ENCODE measurements around the gene SPIRE2.

The SPIRE2 gene

GRCh38 chr16:89895482-89896250 lies 67.4 kb downstream of the SPIRE2 start:
- POLR2A ChIA-PET, result no interaction called here
- DNase-seq (ENCODE audit: extremely low spot score), result no peak
- no peak for TF ChIP-seq CTCF (IDR thresholded peaks at IDR 0.05; ENCODE audit: control extremely low read depth, extremely low read depth, low read depth, missing control alignments)
- CTCF ChIA-PET, result interaction anchor here (1.0 to 1.1 kb wide), 3 partner anchors 14 to 190 kb away, joined by 3 read pairs; partner anchors contain the start of gene MC1R

GRCh38 chr16:89897204-89897603 lies 68.9 kb downstream of the SPIRE2 start:
- ChIA-PET POLR2A (no interaction called here), CTCF (interaction anchor here (0.6 to 4.4 kb wide), 3 partner anchors 10 to 191 kb away, joined by 3 to 27 read pairs (median 3); no protein-coding TSS in a partner anchor)
- no peak for TF ChIP-seq CTCF (IDR thresholded peaks at IDR 0.05; ENCODE audit: control extremely low read depth, extremely low read depth, low read depth, missing control alignments)
- no peak for DNase-seq (ENCODE audit: extremely low spot score)

- POLR2A ChIA-PET, result interaction anchor here (0.5 kb wide), 1 partner anchor 194 kb away, joined by 3 read pairs; no protein-coding TSS in a partner anchor
These were observed 70.1 kb downstream of the SPIRE2 start for GRCh38 chr16:89898201-89898967.

GRCh38 chr16:89899879-89900481 lies 71.7 kb downstream of the SPIRE2 start:
- POLR2A ChIA-PET, result no interaction called here
- no peak for DNase-seq (ENCODE audit: extremely low spot score)
- CTCF ChIA-PET, result interaction anchor here (0.6 to 4.4 kb wide), 2 partner anchors 10 to 39 kb away, joined by 3 to 27 read pairs; no protein-coding TSS in a partner anchor
- no peak for TF ChIP-seq CTCF (IDR thresholded peaks at IDR 0.05; ENCODE audit: control extremely low read depth, extremely low read depth, low read depth, missing control alignments)

More at GRCh38 chr16:89898201-89898967, 70.1 kb downstream of the SPIRE2 start:
- no peak for DNase-seq (ENCODE audit: extremely low spot score)
- CTCF ChIA-PET, result interaction anchor here (4.4 kb wide), 1 partner anchor 12 kb away, joined by 27 read pairs; no protein-coding TSS in a partner anchor
- no peak for TF ChIP-seq CTCF (IDR thresholded peaks at IDR 0.05; ENCODE audit: control extremely low read depth, extremely low read depth, low read depth, missing control alignments)

GRCh38 chr16:89900885-89901284 lies 72.6 kb downstream of the SPIRE2 start:
- ChIA-PET CTCF (no interaction called here), POLR2A (no interaction called here)
- no peak for DNase-seq (ENCODE audit: extremely low spot score)
- TF ChIP-seq CTCF (IDR thresholded peaks at IDR 0.05; ENCODE audit: control extremely low read depth, extremely low read depth, low read depth, missing control alignments), result no peak

GRCh38 chr16:89902980-89903379 lies 74.7 kb downstream of the SPIRE2 start:
- DNase-seq (ENCODE audit: extremely low spot score), result no peak
- TF ChIP-seq CTCF (IDR thresholded peaks at IDR 0.05; ENCODE audit: control extremely low read depth, extremely low read depth, low read depth, missing control alignments), result no peak
- POLR2A ChIA-PET, result no interaction called here
- CTCF ChIA-PET, result no interaction called here

All from GM10248 (cell line).